ENCODE data around the gene PTX4.

DNA sequence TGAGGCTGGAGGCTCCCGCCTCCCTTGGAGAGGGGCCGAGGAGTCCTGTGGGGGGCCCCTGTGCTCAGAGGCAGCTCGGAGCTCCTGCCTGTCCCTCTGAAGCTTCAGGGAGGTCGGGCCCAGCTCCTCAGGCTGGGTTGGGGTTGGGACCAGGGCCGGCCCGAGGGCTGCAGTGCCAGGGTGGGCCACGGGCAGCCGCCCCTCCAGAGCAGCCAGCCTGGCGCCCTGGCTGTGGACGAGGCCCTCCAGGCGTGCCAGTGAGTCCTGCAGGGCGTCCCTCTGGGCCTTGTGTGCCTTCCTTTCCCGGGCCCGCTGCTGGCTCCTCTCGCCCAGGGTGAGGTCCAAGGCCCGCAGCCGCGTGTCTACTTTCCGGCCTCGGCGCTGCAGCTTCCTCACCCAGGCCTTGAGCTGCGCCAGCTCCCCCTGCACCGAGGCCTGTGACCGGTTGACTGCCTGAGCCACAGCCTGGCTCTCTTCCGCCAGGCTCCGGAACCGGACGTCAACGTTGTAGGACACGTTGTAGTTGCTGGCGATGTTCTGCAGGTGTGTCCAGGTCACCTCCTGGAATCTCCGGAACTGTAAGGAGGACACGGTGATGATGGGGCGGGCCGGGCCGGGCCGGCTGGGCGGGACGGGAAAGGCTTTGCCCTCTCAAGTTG, 1.2 kb downstream of the PTX4 start:
- TF ChIP-seq, protein P1, sequence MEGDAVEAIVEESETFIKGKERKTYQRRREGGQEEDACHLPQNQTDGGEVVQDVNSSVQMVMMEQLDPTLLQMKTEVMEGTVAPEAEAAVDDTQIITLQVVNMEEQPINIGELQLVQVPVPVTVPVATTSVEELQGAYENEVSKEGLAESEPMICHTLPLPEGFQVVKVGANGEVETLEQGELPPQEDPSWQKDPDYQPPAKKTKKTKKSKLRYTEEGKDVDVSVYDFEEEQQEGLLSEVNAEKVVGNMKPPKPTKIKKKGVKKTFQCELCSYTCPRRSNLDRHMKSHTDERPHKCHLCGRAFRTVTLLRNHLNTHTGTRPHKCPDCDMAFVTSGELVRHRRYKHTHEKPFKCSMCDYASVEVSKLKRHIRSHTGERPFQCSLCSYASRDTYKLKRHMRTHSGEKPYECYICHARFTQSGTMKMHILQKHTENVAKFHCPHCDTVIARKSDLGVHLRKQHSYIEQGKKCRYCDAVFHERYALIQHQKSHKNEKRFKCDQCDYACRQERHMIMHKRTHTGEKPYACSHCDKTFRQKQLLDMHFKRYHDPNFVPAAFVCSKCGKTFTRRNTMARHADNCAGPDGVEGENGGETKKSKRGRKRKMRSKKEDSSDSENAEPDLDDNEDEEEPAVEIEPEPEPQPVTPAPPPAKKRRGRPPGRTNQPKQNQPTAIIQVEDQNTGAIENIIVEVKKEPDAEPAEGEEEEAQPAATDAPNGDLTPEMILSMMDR (IDR thresholded peaks at IDR 0.05; ENCODE audit: insufficient read depth, low read length, poor library complexity, severe bottlenecking), result no peak
- no peak for TF ChIP-seq EZH2phosphoT487 (conservative IDR thresholded peaks at IDR 0.05; ENCODE audit: low read length)

Data from SU-DHL-6 (cell line).